SK-MEL-5 (cell line): ENCODE measurements around the gene CIZ1. TPM values are rescaled to one million over a fixed set of nuclear protein-coding genes. Genes with fewer than 3 reads are reported as not detected.

Experiments used
- DNase-seq: peaks from one replicate; pipeline ENCODE4 v3.0.0-alpha.2; 2016; ENCODE audit warnings: low read depth, low spot score
- in situ Hi-C: cut with HindIII; loops from 2 replicates; pipeline ENCODE4 v1.10.0; 2016; ENCODE audit warnings: low sequenced_read_pairs, high pct_unique_total_duplicates, low pct_unique_long_range_greater_than_20kb
- total RNA-seq: library from RNA; depleted of rRNA; stranded (reverse); fragments of >200 nt; shearing (Covaris generic); gene quantifications from 2 replicates; pipeline ENCODE4 v1.2.3, GENCODE V29; 2014

Gene CIZ1
- total RNA-seq, 1 experiment from 2014 or later = 19.8 TPM

GRCh38 chr9:128175726-128176125 is 15.6 kb downstream of the CIZ1 start:
- in situ Hi-C loops = no loop called here
- no peak for DNase-seq

DNA sequence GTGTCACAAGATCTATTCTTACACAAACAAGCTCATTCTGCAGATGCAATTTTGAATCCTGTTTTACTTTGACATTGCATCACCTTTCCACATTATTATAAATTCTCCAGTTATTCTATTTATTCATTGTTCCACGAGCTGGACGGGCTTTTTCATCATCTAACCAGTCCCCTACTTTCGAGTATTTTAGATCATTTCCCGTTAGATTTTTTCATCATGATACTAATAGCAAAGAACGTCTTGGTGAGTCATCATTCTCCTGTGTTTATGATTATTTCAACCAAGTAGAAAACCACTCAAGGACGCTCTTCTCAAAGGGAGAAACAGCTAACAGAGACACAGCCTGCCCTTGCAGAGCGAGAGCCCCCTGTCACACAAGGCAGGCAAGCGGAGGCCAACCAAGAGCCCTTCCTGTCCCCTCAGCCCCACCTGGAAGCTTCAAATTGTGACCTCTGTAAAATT is 16.2 kb downstream of the CIZ1 start:
- in situ Hi-C loops = no loop called here
- no peak for DNase-seq

DNA sequence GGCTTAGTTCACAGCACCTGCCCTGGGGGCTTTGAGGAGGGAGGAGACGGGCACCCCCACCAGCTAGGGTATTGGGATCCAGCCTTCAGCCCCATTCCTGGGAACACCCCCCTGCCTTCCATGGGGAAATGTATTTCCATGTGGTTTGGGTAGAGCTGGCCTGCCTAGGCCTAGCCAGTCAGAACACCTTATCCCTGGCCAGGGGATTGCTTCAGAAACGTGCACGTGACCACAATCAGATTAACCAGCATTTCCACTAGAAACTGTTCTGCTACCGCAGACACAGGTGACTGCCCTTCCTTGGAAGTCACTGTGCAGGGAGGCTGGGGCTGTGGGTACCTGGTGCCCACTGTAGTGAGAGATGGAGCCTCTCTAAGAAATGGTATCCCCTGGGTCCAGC is 17.3 kb downstream of the CIZ1 start:
- in situ Hi-C loops = no loop called here

GRCh38 chr9:128169925-128170324 is 21.4 kb downstream of the CIZ1 start:
- in situ Hi-C loops = no loop called here
- no peak for DNase-seq

More for the DNA sequence above, 17.3 kb downstream of the CIZ1 start:
- DNase-seq = no peak

- in situ Hi-C loops = no loop called here
- DNase-seq = no peak
Measured at GRCh38 chr9:128169492-128169891, 21.9 kb downstream of the CIZ1 start.

DNA sequence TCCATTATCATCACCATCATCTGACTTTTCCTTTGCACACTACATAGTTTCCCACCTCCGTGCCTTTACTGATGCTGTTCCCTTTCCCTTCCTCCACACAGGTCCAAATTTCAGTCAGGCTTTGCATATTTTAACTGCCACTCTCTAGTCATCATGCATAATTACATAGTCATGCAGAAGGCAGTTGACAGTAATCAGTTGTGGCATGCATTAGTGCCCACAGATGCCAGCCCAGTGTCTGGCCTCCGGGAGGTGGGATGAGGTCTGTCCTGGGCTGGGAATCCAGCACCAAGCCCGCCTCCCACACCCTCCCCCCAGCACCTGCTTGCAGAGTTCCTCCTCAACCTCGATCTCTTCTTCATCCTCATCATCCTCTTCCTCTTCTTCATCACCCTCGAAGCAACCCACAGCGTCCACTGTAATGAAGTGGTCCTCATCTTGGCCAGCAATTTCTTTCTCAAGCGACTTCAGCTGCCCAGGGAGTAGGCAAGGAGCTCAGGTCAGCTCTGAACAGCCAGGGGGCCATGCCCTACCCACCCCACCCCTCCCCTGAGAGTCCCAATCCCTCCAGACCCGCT is 22.6 kb downstream of the CIZ1 start:
- in situ Hi-C loops = no loop called here
- no peak for DNase-seq

DNA sequence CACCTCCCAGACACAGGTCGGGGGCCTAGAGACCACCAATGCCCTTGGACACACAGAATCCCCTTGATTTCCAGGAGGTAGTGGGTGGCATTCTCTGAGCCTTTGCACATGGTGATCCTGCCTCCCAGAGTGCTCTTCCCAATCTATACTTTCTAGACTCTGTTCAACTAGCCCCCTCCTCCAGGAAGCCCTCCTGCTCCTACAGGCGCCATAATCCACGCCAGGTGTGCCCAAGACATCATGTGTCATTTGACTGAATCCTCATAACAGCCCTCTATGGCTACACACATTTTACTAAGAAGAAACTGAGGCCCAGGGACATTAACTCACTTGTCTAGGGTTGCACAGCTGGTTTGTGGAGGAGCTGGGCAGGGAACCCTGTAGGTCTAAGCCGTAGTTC is 24.2 kb downstream of the CIZ1 start:
- in situ Hi-C loops = no loop called here
- DNase-seq = no peak

DNA sequence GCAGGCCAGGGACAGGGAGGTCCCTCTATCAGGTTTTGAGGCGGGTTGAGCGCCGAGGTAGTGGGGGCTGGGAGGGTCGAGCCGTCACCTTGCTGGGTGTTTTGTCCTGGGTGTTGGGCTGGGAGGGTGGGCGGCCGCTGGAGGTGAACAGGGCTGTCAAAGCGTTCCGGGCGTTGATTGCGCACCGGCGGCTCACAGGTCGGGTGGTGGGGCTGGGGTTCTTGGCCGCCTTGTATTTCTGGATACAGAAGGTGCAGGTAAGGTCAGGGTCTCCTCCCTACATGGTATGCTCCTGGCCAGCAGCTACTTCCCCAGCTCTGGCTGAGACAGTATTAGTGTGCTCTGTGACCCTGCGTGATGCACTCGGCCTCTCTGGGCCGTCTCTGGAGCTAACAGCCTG is 25.2 kb downstream of the CIZ1 start:
- DNase-seq = no peak
- in situ Hi-C loops = no loop called here

DNA sequence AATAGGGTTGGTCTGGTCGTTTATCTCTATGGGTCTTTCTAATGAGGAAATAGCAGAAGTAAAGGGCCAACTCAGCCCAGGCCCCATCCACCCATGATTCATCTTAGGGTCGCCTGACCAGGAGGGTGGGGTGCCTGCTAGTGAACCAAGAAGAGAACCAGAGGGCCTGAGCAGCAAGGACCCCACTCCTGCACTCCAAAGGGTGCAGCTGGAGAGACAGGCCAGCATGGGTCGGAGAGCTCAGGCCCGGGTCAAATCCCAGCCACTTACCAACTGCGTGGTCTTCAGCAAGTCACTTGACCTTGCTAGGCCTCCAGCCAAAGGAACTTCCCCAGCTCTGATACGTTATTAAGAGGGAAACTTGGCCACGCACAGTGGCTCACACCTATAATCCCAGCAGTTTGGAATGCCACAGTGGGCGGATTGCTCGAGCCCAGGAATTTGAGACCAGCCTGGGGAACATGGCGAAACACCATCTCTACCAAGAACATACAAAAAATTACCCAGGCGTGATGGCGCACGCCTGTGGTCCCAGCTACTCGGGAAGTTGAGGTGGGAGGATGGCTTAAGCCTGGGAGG is 27.0 kb downstream of the CIZ1 start:
- in situ Hi-C loops = no loop called here
- DNase-seq = no peak

DNA sequence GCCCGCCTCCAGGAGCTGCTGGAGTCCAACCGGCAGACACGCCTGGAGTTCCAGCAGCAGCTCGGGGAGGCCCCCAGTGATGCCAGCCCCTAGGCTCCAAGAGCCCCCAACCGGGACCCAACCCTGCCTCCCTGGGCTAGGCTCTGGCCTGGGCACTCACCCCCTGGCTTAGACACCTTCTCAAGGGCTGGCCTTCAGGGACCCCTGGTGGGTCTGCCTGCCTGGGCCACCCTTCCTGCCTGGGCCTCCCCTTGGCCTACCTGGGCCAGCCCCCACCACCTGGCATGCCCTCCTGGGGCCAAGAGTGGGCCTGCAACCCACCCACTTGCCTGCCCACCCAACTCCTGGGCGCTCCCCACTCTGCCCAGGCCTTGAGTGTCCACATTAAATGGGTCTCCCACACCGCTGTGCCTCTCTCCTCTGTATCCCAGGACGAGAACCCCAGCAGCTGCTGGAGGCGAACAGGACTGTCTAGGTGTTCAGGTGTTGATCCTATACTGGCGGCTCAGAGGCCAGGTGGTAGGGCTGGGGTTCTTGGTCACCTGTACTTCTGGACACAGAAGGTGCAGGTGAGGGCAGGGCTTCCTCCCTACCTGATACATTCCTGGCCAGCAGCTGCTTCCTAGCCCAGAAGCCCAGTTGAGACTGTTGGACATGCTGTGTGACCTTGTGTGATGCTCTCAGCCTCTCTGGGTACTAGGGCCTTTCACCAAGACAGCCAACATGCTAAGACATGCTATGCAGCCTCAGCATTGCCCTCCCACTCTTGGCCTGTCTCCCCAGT is 27.7 kb downstream of the CIZ1 start:
- in situ Hi-C loops = no loop called here
- DNase-seq = no peak

DNA sequence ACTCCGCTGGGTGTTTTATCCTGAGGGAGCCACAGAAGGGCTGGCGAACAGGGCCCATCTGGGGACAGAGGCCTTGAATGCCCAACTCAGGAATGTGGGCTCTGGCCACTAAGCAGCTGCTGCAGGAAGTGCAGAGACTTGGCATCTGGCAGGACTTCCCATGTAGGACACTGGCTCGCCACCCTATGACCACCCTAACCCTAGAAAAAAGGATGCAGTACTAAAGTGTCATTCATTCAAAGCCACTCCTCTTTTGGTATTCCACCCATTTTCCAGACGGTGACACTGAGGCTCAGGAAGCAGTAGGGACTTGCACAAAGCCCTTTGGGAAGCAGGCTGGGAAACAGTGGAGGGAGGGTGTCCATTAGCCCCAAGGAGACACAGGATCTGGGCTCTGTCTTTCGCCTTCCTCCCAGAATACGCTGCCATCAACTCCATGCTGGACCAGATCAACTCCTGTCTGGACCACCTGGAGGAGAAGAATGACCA is 28.3 kb downstream of the CIZ1 start:
- in situ Hi-C loops = no loop called here

DNA sequence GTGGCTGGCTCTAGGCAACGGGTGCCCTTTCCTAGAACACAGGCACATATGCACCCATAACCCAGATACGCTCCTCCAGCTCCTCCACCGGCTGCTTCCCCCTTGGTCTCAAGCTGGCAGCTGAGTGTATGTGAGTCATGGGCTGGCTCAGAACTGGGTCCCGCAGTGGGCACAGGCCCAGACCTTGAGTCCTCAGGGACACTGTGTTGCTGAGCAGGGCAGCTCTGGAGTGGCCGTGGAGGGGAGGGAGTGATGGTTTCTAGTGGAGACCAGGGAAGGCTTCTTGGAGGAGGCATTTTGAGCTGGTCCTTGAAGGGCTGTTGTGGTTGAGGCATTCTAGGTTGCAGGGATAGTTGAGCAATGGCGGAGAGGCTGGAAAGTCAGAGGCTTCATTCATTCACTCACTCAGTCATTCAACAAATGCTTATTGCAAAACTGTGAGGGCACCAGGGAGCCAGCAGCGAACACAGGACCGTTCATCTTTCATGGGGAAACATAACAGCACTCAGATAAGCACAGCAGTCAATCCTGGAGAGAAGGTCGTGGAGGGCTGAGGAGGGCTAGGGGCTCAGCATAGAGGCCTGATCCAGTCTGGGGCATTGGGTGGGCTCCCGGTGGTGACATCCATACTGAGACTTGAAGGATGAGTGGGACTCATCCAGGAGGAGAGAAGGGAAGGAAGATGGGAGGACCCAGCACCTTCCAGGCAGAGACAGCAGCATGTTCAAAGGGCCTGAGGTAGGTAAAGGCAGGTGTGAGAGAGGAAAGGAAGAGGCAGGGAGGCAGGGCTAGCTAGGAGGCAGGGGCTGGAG is 29.0 kb downstream of the CIZ1 start:
- in situ Hi-C loops = no loop called here
- no peak for DNase-seq

More for the DNA sequence above, 28.3 kb downstream of the CIZ1 start:
- DNase-seq = no peak

- DNase-seq = no peak
- in situ Hi-C loops = no loop called here
Measured at GRCh38 chr9:128161215-128161902, 30.0 kb downstream of the CIZ1 start.

GRCh38 chr9:128160603-128160987 is 30.8 kb downstream of the CIZ1 start:
- peak; percentile 32 for DNase-seq
- in situ Hi-C loops = no loop called here

DNA sequence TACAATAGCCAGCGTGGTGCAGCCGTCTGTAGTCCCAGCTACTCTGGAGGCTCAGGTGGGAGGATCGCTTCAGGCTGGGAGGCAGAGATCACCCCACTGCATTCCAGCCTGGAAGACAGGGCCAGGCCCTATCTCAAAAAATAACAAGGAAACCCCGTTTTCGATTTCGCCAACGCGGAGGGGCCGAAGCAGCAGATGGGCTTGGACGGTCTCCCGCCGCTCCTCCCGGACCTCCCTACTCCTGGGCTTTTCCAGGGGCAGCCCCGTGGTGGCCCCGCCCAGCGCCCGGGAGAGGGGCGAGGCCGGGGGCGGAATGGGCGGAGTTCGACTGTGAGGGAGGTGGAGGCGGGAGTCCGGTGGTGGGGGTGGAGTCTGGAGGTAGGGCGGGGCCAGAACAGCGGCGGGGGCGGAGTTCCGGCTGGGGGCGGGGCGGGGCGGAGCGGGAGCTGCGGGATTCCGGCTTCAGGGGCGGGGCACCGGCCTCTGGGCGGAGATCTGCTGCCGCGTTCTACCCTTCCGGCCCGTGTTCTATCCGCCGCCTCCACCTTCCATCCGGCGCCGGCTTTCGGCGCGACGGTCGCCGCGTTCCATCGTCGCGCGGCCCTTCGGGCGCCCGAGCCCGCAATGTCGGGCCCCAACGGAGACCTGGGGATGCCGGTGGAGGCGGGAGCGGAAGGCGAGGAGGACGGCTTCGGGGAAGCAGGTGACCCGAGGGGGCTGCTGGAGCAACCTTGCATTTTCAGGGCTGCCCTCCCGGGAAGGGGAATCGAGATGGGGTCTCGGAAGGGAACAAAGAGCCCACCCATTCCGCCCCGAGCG is 31.4 kb downstream of the CIZ1 start, which contains the start of gene BBLN:
Gene BBLN (plus strand): TSS at position 482 of the 819 bp plus-strand sequence. CDS start 143 bp downstream, at position 625.
- in situ Hi-C loops = no loop called here
- DNase-seq = peak; percentile 93

DNA sequence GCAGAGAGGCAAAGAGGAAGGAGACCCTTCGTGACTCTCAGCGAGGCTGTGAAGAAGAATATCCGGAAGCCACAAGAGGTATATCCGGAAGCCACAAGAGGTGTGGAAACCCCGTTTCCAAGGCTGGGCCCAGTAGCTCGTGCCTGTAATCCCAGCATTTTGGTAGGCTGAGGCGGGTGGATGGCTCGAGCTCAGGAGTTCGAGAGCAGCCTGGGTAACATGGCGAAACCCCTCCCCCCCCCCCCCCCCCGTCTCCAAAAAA is 31.9 kb downstream of the CIZ1 start:
- in situ Hi-C loops = no loop called here
- DNase-seq = no peak
